Liver (tissue), 9 donors: ENCODE data around the gene FBXO4. TPM values are rescaled to one million over a fixed set of nuclear protein-coding genes. Genes with fewer than 3 reads are reported as not detected.
A peak's percentile ranks its signal among the peaks of the same experiment; 100 is the strongest.

ENCODE experiments used
- DNase-seq: peaks from one replicate; pipeline ENCODE4 v3.0.0-alpha.2; 2017; ENCODE audit warnings: low spot score
- H3K27ac ChIP-seq, 2 donors: one replicate each; pipeline ENCODE4 v1.7.0; 2013; ENCODE audit warnings: inconsistent platforms in 2 of 2, low read length in 2 of 2, control low read depth in 1 of 2, low read depth in 1 of 2, mild to moderate bottlenecking in 1 of 2
- H3K27me3 ChIP-seq, 4 donors: one replicate each; pipeline versions ENCODE4 v1.6.1 to v1.7.0; 2013; ENCODE audit warnings: low read length in 3 of 4, inconsistent platforms in 1 of 4, mild to moderate bottlenecking in 1 of 4, moderate library complexity in 1 of 4; ENCODE audit not compliant: control insufficient read depth in 4 of 4, insufficient read depth in 4 of 4
- H3K36me3 ChIP-seq, 4 donors: one replicate each; pipeline versions ENCODE4 v1.6.1 to v1.7.0; 2013; ENCODE audit warnings: low read length in 3 of 4, mild to moderate bottlenecking in 3 of 4, low read depth in 1 of 4, moderate library complexity in 1 of 4; ENCODE audit not compliant: control insufficient read depth in 4 of 4, insufficient read depth in 3 of 4
- H3K4me1 ChIP-seq, 4 donors: one replicate each; pipeline versions ENCODE4 v1.6.1 to v1.7.0; 2013; ENCODE audit warnings: low read length in 3 of 4, mild to moderate bottlenecking in 3 of 4, moderate library complexity in 1 of 4; ENCODE audit not compliant: control insufficient read depth in 4 of 4, insufficient read depth in 4 of 4
- H3K4me3 ChIP-seq, 3 donors: one replicate each; pipeline versions ENCODE4 v1.6.1 to v1.7.0; 2013; ENCODE audit warnings: low read length in 3 of 3, control low read depth in 1 of 3, low read depth in 1 of 3, mild to moderate bottlenecking in 1 of 3
- H3K9ac ChIP-seq, 2 donors: one replicate each; pipeline ENCODE4 v1.7.0; 2013; ENCODE audit warnings: low read length in 2 of 2, mild to moderate bottlenecking in 2 of 2, moderate library complexity in 2 of 2, control low read depth in 1 of 2, low read depth in 1 of 2
- H3K9me3 ChIP-seq, 4 donors: one replicate each; pipeline versions ENCODE4 v1.6.1 to v1.7.0; 2013; ENCODE audit warnings: low read length in 3 of 4; ENCODE audit not compliant: control insufficient read depth in 4 of 4
- ATF3 ChIP-seq: IDR thresholded peaks from 2 replicates; pipeline ENCODE4 v1.6.1; 2016; ENCODE audit warnings: antibody characterized with exemption
- EGR1 ChIP-seq, 2 donors: IDR thresholded peaks; 2 replicates each; pipeline ENCODE4 v1.6.1; 2016 to 2018; ENCODE audit warnings: antibody characterized with exemption in 2 of 2, low read depth in 2 of 2
- FOXA1 ChIP-seq: IDR thresholded peaks from 2 replicates; pipeline ENCODE4 v1.6.1; 2016; ENCODE audit warnings: antibody characterized with exemption
- FOXA2 ChIP-seq: IDR thresholded peaks from 2 replicates; pipeline ENCODE4 v1.6.1; 2016; ENCODE audit warnings: antibody characterized with exemption
- GABPA ChIP-seq, 2 donors: IDR thresholded peaks in 1 of 2; conservative IDR thresholded peaks in 1 of 2; 2 replicates each; pipeline ENCODE4 v1.6.1; 2016; ENCODE audit warnings: antibody characterized with exemption in 2 of 2, mild to moderate bottlenecking in 1 of 2, moderate library complexity in 1 of 2
- HNF4A ChIP-seq, 2 donors: conservative IDR thresholded peaks; 2 replicates each; pipeline ENCODE4 v1.6.1; 2016; ENCODE audit warnings: antibody characterized with exemption in 2 of 2, mild to moderate bottlenecking in 2 of 2
- HNF4G ChIP-seq: IDR thresholded peaks from 2 replicates; pipeline ENCODE4 v1.6.1; 2016; ENCODE audit warnings: antibody characterized with exemption
- JUND ChIP-seq, 2 donors: IDR thresholded peaks; 2 replicates each; pipeline ENCODE4 v1.6.1; 2016; ENCODE audit warnings: antibody characterized with exemption in 2 of 2
- MAX ChIP-seq: IDR thresholded peaks from 2 replicates; pipeline ENCODE4 v1.6.1; 2016; ENCODE audit warnings: antibody characterized with exemption
- NR2F2 ChIP-seq: IDR thresholded peaks from 2 replicates; pipeline ENCODE4 v1.6.1; 2016; ENCODE audit warnings: antibody characterized with exemption
- RAD21 ChIP-seq, 2 donors: IDR thresholded peaks; 2 replicates each; pipeline ENCODE4 v1.6.1; 2016; ENCODE audit warnings: antibody characterized with exemption in 2 of 2, mild to moderate bottlenecking in 2 of 2
- RXRA ChIP-seq, 2 donors: IDR thresholded peaks; 2 replicates each; pipeline ENCODE4 v1.6.1; 2017 to 2018; ENCODE audit warnings: antibody characterized with exemption in 2 of 2, mild to moderate bottlenecking in 1 of 2
- SP1 ChIP-seq: IDR thresholded peaks from 2 replicates; pipeline ENCODE4 v1.6.1; 2018; ENCODE audit warnings: antibody characterized with exemption, mild to moderate bottlenecking
- TAF1 ChIP-seq: conservative IDR thresholded peaks from 2 replicates; pipeline ENCODE4 v1.6.1; 2016; ENCODE audit warnings: antibody characterized with exemption, mild to moderate bottlenecking
- YY1 ChIP-seq: IDR thresholded peaks from 2 replicates; pipeline ENCODE4 v1.6.1; 2016; ENCODE audit warnings: antibody characterized with exemption, mild to moderate bottlenecking
- WGBS: extraction: QIAGEN DNeasy Blood & Tissue Kit; methylation state at CpG from one replicate; pipeline ENCODE4 v1.1.7; 2013; 5-methylcytosine and 5-hydroxymethylcytosine counted together
- polyA plus RNA-seq, 2 donors: library from polyadenylated mRNA; stranded (reverse) in 1 of 2; unstranded in 1 of 2; fragments of 200-250 nt in 1 of 2; fragments of >200 nt in 1 of 2; fragmentation: Nextera tagmentation in 1 of 2; extraction: Ambion mirVana in 1 of 2; gene quantifications; one replicate each; pipeline versions ENCODE4 v1.2.1 to v1.2.3, GENCODE V29; 2013 to 2015
- total RNA-seq, 2 donors: library from RNA; depleted of rRNA; stranded (reverse); fragments of >200 nt; gene quantifications; one replicate each; pipeline ENCODE4 v1.2.3, GENCODE V29; 2014
- TF ChIP-seq, protein P1 (sequence below): IDR thresholded peaks from 2 replicates; pipeline ENCODE4 v1.6.1; 2016; ENCODE audit warnings: antibody characterized with exemption, mild to moderate bottlenecking
- TF ChIP-seq, protein P2 (sequence below): IDR thresholded peaks from 2 replicates; pipeline ENCODE4 v1.6.1; 2016; ENCODE audit warnings: antibody characterized with exemption
- TF ChIP-seq, protein P3 (sequence below): fragments of 150-350 bp; IDR thresholded peaks from 2 replicates; pipeline ENCODE4 v1.5.1; 2017; ENCODE audit warnings: improper control_type of control experiment, low read depth, low read length; ENCODE audit not compliant: missing input control
- donor health status: healthy.
- donor health status: healthy.
- donor health status: healthy.
- donor health status: healthy.
- donor health status: healthy.

Gene FBXO4
- total and polyA plus RNA-seq, 4 donors, result 5.6 to 8.8 (median 7.2) TPM

GRCh38 chr5:41903382-41903891 lies 21.6 kb upstream of the FBXO4 start:
- DNase-seq, result no peak
- TF ChIP-seq, protein P1, sequence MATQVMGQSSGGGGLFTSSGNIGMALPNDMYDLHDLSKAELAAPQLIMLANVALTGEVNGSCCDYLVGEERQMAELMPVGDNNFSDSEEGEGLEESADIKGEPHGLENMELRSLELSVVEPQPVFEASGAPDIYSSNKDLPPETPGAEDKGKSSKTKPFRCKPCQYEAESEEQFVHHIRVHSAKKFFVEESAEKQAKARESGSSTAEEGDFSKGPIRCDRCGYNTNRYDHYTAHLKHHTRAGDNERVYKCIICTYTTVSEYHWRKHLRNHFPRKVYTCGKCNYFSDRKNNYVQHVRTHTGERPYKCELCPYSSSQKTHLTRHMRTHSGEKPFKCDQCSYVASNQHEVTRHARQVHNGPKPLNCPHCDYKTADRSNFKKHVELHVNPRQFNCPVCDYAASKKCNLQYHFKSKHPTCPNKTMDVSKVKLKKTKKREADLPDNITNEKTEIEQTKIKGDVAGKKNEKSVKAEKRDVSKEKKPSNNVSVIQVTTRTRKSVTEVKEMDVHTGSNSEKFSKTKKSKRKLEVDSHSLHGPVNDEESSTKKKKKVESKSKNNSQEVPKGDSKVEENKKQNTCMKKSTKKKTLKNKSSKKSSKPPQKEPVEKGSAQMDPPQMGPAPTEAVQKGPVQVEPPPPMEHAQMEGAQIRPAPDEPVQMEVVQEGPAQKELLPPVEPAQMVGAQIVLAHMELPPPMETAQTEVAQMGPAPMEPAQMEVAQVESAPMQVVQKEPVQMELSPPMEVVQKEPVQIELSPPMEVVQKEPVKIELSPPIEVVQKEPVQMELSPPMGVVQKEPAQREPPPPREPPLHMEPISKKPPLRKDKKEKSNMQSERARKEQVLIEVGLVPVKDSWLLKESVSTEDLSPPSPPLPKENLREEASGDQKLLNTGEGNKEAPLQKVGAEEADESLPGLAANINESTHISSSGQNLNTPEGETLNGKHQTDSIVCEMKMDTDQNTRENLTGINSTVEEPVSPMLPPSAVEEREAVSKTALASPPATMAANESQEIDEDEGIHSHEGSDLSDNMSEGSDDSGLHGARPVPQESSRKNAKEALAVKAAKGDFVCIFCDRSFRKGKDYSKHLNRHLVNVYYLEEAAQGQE, result no peak
- TF ChIP-seq SP1 (no peak), NR2F2 (no peak), FOXA2 (no peak), HNF4G (no peak), MAX (no peak), ATF3 (no peak), TAF1 (no peak), HNF4A (conservative IDR thresholded peaks at IDR 0.05) (no peak)
- TF ChIP-seq, protein P2, sequence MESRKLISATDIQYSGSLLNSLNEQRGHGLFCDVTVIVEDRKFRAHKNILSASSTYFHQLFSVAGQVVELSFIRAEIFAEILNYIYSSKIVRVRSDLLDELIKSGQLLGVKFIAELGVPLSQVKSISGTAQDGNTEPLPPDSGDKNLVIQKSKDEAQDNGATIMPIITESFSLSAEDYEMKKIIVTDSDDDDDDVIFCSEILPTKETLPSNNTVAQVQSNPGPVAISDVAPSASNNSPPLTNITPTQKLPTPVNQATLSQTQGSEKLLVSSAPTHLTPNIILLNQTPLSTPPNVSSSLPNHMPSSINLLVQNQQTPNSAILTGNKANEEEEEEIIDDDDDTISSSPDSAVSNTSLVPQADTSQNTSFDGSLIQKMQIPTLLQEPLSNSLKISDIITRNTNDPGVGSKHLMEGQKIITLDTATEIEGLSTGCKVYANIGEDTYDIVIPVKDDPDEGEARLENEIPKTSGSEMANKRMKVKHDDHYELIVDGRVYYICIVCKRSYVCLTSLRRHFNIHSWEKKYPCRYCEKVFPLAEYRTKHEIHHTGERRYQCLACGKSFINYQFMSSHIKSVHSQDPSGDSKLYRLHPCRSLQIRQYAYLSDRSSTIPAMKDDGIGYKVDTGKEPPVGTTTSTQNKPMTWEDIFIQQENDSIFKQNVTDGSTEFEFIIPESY, result no peak
- peak overlapping the region; percentile 65 to 74 for H3K27ac ChIP-seq
- peak overlapping the region; percentile 1 to 65 for H3K9ac ChIP-seq
- H3K27me3 ChIP-seq, result no peaks in the 10 kb centered on the region
- H3K9me3 ChIP-seq, result no peaks in the 10 kb centered on the region
- peak overlapping the region; percentile 48 to 72 (median 66) for H3K4me3 ChIP-seq
- peaks cover 0 to 9% (median 4%) of the 10 kb centered on the region in 4 donors for H3K36me3 ChIP-seq
- 44% methylated on average over 8 of the region's 8 CpGs for WGBS
- H3K4me1 ChIP-seq, result peaks cover 2 to 21% (median 11%) of the 10 kb centered on the region in 4 donors

DNA sequence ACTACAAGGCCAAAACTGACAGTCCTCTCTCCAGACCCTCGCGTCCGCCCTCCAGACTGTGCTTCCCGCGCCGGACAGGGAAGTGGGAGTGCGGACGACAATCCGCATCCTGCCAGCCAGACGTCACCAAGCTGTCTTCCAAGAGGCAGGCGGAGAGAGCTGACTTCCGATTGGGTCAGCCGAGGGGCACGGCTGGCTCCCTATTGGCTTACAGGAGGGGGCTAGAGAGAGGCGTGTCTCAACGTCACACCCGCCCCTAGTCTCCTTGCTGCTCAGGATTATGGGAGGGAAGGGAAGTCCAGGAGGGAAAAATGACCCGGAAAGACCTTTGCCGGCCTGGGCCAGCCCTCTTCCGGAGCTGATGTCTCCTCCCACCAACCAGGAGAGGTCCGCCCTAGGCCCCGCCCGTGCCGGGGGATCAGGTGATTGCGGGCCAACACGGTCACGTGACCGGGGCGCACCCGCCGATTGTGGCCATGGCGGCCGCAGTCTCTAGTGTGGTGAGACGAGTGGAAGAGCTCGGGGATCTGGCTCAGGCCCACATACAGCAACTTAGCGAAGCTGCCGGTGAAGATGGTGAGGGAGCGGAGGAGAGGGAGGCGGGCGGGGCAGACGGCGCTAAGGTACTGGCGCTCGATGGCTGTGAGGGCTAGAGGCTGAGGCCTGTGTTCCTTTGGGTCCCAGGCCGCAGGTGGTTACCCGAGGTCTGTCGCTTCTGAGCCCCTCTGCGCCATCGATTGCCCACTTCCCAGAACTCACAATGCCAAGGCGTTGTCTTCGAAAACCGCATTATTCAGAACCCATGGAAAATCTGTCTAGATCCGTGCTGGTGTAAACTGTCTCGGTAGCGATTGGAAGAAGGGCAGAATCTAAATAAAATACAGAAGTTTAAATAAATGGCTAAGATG lies 20.9 kb upstream of the FBXO4 start, which contains the start of gene RIMOC1:
Gene RIMOC1, plus strand, starts transcription at position 453 of the 908 bp plus-strand sequence. Its CDS starts 24 bp downstream, at position 477.
- WGBS, result under 1% methylated on average over 55 of the region's 55 CpGs
- H3K36me3 ChIP-seq, result peaks cover 0 to 16% (median 11%) of the 10 kb centered on the region in 4 donors
- H3K27me3 ChIP-seq, result no peaks in the 10 kb centered on the region
- peak within 1 kb of the TSS; percentile 65 to 90 (median 89) for H3K4me3 ChIP-seq
- H3K9ac ChIP-seq, result peak within 1 kb of the TSS; percentile 73 to 88
- H3K27ac ChIP-seq, result peak within 1 kb of the TSS; percentile 65 to 74
- DNase-seq, result peak; percentile 97
- H3K4me1 ChIP-seq, result peaks cover 2 to 21% (median 11%) of the 10 kb centered on the region in 4 donors
- no peaks in the 10 kb centered on the region for H3K9me3 ChIP-seq
- TF ChIP-seq RXRA (IDR thresholded peaks at IDR 0.05) (peak; percentile 91 to 95), JUND (IDR thresholded peaks at IDR 0.05) (peak; percentile 71 to 79), HNF4A (conservative IDR thresholded peaks at IDR 0.05) (peak; percentile 55 to 58), SP1 (peak; percentile 99), YY1 (peak; percentile 98), FOXA1 (no peak), EGR1 (IDR thresholded peaks at IDR 0.05; ENCODE audit: low read depth in 2 of 2) (peak; percentile 65 to 89), RAD21 (IDR thresholded peaks at IDR 0.05) (peak; percentile 13 to 36), TAF1 (peak; percentile 90), ATF3 (peak; percentile 66), NR2F2 (peak; percentile 97), GABPA (IDR thresholded peaks at IDR 0.05 in 1 of 2, conservative IDR thresholded peaks at IDR 0.05 in 1 of 2) (peak; percentile 74 to 95), MAX (peak; percentile 94), FOXA2 (peak; percentile 57)
- TF ChIP-seq, protein P3, sequence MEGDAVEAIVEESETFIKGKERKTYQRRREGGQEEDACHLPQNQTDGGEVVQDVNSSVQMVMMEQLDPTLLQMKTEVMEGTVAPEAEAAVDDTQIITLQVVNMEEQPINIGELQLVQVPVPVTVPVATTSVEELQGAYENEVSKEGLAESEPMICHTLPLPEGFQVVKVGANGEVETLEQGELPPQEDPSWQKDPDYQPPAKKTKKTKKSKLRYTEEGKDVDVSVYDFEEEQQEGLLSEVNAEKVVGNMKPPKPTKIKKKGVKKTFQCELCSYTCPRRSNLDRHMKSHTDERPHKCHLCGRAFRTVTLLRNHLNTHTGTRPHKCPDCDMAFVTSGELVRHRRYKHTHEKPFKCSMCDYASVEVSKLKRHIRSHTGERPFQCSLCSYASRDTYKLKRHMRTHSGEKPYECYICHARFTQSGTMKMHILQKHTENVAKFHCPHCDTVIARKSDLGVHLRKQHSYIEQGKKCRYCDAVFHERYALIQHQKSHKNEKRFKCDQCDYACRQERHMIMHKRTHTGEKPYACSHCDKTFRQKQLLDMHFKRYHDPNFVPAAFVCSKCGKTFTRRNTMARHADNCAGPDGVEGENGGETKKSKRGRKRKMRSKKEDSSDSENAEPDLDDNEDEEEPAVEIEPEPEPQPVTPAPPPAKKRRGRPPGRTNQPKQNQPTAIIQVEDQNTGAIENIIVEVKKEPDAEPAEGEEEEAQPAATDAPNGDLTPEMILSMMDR, result no peak
- TF ChIP-seq, protein P2, result no peak
